GM04503 (cell line): ENCODE data around the gene C16orf54.
"Not testable (repeated sequence)": the region's sequence is repeated elsewhere in the genome, so short reads cannot be mapped to it uniquely, and the experiment has no call there.

Experiments used
- DNase-seq: peaks from one replicate; pipeline ENCODE4 v3.0.0-alpha.2; 2012; ENCODE audit warnings: low read depth

The C16orf54 gene

GRCh38 chr16:29767062-29767461, 21.3 kb upstream of the C16orf54 start:
- no peak for DNase-seq

GRCh38 chr16:29766571-29766970, 20.8 kb upstream of the C16orf54 start:
- DNase-seq = no peak

GRCh38 chr16:29765167-29766032, 19.6 kb upstream of the C16orf54 start:
- DNase-seq = no peak

GRCh38 chr16:29763326-29763725, 17.5 kb upstream of the C16orf54 start:
- no peak for DNase-seq

GRCh38 chr16:29761882-29762281, 16.1 kb upstream of the C16orf54 start:
- DNase-seq = no peak

- not testable (repeated sequence) for DNase-seq
Observed at GRCh38 chr16:29761280-29761651, 15.5 kb upstream of the C16orf54 start.

GRCh38 chr16:29760567-29761279, 14.9 kb upstream of the C16orf54 start:
- DNase-seq = no peak

- peak; percentile 17 for DNase-seq
Observed at GRCh38 chr16:29757950-29758466, 12.2 kb upstream of the C16orf54 start.

- not testable (repeated sequence) for DNase-seq
Observed at GRCh38 chr16:29757086-29757485, 11.3 kb upstream of the C16orf54 start.

- DNase-seq = no peak
Observed at GRCh38 chr16:29756654-29757053, 10.9 kb upstream of the C16orf54 start.

GRCh38 chr16:29753516-29753915, 7.7 kb upstream of the C16orf54 start:
- no peak for DNase-seq

- not testable (repeated sequence) for DNase-seq
Observed at GRCh38 chr16:29748760-29749149, 3.0 kb upstream of the C16orf54 start.

GRCh38 chr16:29747947-29748759, 2.4 kb upstream of the C16orf54 start:
- DNase-seq = no peak

- DNase-seq = not testable (repeated sequence)
Observed at GRCh38 chr16:29746518-29746917, 728 bp upstream of the C16orf54 start.

GRCh38 chr16:29745121-29745852, 503 bp downstream of the C16orf54 start:
- no peak for DNase-seq

GRCh38 chr16:29744541-29745101, 1.2 kb downstream of the C16orf54 start:
- DNase-seq = no peak

- DNase-seq = no peak
Observed at GRCh38 chr16:29743827-29744531, 1.8 kb downstream of the C16orf54 start.

GRCh38 chr16:29743475-29743826, 2.3 kb downstream of the C16orf54 start:
- DNase-seq = no peak

GRCh38 chr16:29742683-29743275, 3.0 kb downstream of the C16orf54 start:
- no peak for DNase-seq

- DNase-seq = not testable (repeated sequence)
Observed at GRCh38 chr16:29740630-29741015, 5.2 kb downstream of the C16orf54 start.
